Measurements from ENCODE around the gene KRTAP2-4.

The KRTAP2-4 gene

DNA sequence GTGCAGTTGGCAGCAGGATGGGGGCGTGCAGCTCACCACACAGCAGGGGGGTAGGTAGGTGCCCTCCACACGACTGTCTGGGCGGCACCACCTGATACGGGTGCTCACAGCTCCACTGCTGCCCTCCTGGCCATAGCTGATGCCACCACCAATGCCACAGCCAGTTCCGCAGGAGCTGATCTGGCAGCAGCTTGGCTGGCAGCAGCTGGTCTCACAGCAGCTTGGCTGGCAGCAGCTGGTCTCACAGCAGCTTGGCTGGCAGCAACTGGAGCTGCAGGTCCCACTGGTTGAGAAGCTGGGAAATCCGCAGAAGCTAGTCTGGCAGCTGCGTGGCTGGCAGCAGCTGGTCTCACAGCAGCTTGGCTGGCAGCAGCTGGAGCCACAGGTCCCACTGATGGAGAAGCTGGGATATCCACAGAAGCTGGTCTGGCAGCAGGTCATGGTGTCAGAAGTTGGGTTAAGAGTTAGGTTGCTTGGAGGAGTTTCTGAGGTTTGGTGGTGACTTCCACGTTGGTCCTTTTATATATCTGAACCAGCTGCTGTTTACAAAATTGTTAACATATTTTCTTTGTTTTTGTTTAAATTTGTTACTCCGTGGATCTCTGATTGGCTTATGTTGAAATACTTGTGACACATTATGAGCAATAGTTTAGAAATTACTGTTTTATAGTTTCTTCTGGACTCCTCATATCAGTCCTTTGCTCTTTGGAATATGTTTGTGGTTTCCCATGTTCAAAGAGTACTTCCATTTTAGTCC lies 38.8 kb downstream of the KRTAP2-4 start, which contains the start of gene KRTAP1-5:
KRTAP1-5 (minus strand) TSS at position 494 of the 757 bp plus-strand sequence; CDS start at position 441, 53 bp downstream.
- Histone ChIP-seq H3K4me2 (ENCODE audit: low read length) (no peak within 1 kb of the TSS), H3K36me3 (ENCODE audit: control insufficient read depth, low read length) (no peaks in the 10 kb centered on the region), H3K4me3 (ENCODE audit: low read length) (no peak within 1 kb of the TSS), H3K4me1 (ENCODE audit: control insufficient read depth, low read length) (no peaks in the 10 kb centered on the region), H3K9me2 (replicated peaks; ENCODE audit: control insufficient read depth, low read length) (no peaks in the 10 kb centered on the region), H3K9me3 (ENCODE audit: control insufficient read depth, insufficient read depth, low read length) (no peaks in the 10 kb centered on the region), H3K79me2 (ENCODE audit: control insufficient read depth, low read length) (no peaks in the 10 kb centered on the region), H3K27ac (ENCODE audit: low read depth, low read length) (no peak within 1 kb of the TSS), H3K27me3 (ENCODE audit: control insufficient read depth, low read length) (no peaks in the 10 kb centered on the region), H3F3A (ENCODE audit: control insufficient read depth, insufficient read depth) (no peaks in the 10 kb centered on the region), H4K20me1 (ENCODE audit: control insufficient read depth, insufficient read depth, low read depth, low read length) (no peaks in the 10 kb centered on the region)
- no peak for TF ChIP-seq CTCF (IDR thresholded peaks at IDR 0.05; ENCODE audit: low read depth, low read length, poor library complexity, severe bottlenecking)
- TF ChIP-seq EZH2phosphoT487 (IDR thresholded peaks at IDR 0.05; ENCODE audit: borderline replicate concordance, low read length), result no peak

DNA sequence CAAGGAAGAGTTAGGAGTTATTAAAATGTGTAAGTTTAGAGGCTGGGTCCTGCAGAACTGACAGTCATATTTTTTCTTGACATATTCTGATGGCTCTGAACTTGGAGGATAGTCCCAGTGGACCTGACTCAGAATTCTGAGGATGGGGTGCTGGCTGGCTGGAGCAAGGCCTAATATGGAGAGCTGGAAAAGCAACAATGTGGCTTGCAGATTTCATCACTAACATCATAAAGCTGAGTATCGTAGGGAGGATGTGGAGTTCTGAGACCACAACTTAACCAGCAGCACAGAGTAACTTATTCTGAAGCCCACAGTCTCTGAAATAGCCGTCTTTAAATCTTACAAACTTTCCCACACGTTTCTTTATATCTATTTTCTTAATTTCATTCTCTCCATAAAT lies 41.0 kb downstream of the KRTAP2-4 start:
- Histone ChIP-seq H3K36me3 (ENCODE audit: control insufficient read depth, low read length) (no peaks in the 10 kb centered on the region), H3K4me1 (ENCODE audit: control insufficient read depth, low read length) (no peaks in the 10 kb centered on the region), H3K4me3 (ENCODE audit: low read length) (no peak overlapping the region), H3K9me2 (replicated peaks; ENCODE audit: control insufficient read depth, low read length) (no peaks in the 10 kb centered on the region), H3K27ac (ENCODE audit: low read depth, low read length) (no peak overlapping the region), H3K27me3 (ENCODE audit: control insufficient read depth, low read length) (no peaks in the 10 kb centered on the region), H3K9me3 (ENCODE audit: control insufficient read depth, insufficient read depth, low read length) (no peaks in the 10 kb centered on the region), H4K20me1 (ENCODE audit: control insufficient read depth, insufficient read depth, low read depth, low read length) (no peaks in the 10 kb centered on the region), H3F3A (ENCODE audit: control insufficient read depth, insufficient read depth) (no peaks in the 10 kb centered on the region), H3K79me2 (ENCODE audit: control insufficient read depth, low read length) (no peaks in the 10 kb centered on the region), H3K4me2 (ENCODE audit: low read length) (no peak overlapping the region)
- TF ChIP-seq EZH2phosphoT487 (IDR thresholded peaks at IDR 0.05; ENCODE audit: borderline replicate concordance, low read length) (no peak), CTCF (IDR thresholded peaks at IDR 0.05; ENCODE audit: low read depth, low read length, poor library complexity, severe bottlenecking) (no peak)

GRCh38 chr17:41020336-41020735 lies 45.3 kb downstream of the KRTAP2-4 start:
- H3K79me2 ChIP-seq (ENCODE audit: control insufficient read depth, low read length), result no peaks in the 10 kb centered on the region
- no peaks in the 10 kb centered on the region for H3K9me3 ChIP-seq (ENCODE audit: control insufficient read depth, insufficient read depth, low read length)
- H3K4me1 ChIP-seq (ENCODE audit: control insufficient read depth, low read length), result no peaks in the 10 kb centered on the region
- no peaks in the 10 kb centered on the region for H3K27me3 ChIP-seq (ENCODE audit: control insufficient read depth, low read length)
- no peaks in the 10 kb centered on the region for H3F3A ChIP-seq (ENCODE audit: control insufficient read depth, insufficient read depth)
- TF ChIP-seq EZH2phosphoT487 (IDR thresholded peaks at IDR 0.05; ENCODE audit: borderline replicate concordance, low read length) (no peak), CTCF (IDR thresholded peaks at IDR 0.05; ENCODE audit: low read depth, low read length, poor library complexity, severe bottlenecking) (no peak)
- H3K27ac ChIP-seq (ENCODE audit: low read depth, low read length), result no peak overlapping the region
- H3K4me2 ChIP-seq (ENCODE audit: low read length), result no peak overlapping the region
- H3K9me2 ChIP-seq (replicated peaks; ENCODE audit: control insufficient read depth, low read length), result no peaks in the 10 kb centered on the region
- no peaks in the 10 kb centered on the region for H3K36me3 ChIP-seq (ENCODE audit: control insufficient read depth, low read length)
- H3K4me3 ChIP-seq (ENCODE audit: low read length), result no peak overlapping the region
- no peaks in the 10 kb centered on the region for H4K20me1 ChIP-seq (ENCODE audit: control insufficient read depth, insufficient read depth, low read depth, low read length)
